Cardiac fibroblast (primary cell): ENCODE results near the gene ANO8.

ENCODE experiments used
- DNase-seq, 2 donors: peaks; one replicate each; pipeline versions ENCODE4 v3.0.0 to v3.0.0-alpha.2; 2010; ENCODE audit warnings: low read depth in 2 of 2
- H3K4me3 ChIP-seq, 2 donors: replicated peaks in 1 of 2; 1 replicate in 1 of 2; 2 replicates in 1 of 2; pipeline ENCODE4 v1.5.1; 2011; ENCODE audit warnings: low read depth in 2 of 2, low read length in 2 of 2, mild to moderate bottlenecking in 2 of 2, moderate library complexity in 1 of 2
- CTCF ChIP-seq: IDR thresholded peaks from one replicate; pipeline ENCODE4 v1.5.1; 2011; ENCODE audit warnings: low read depth, mild to moderate bottlenecking, low read length, inconsistent platforms

Gene ANO8

GRCh38 chr19:17286752-17287151, 47.9 kb downstream of the ANO8 start:
- DNase-seq: no peak
- no peak for TF ChIP-seq CTCF
- no peak overlapping the region for H3K4me3 ChIP-seq

GRCh38 chr19:17286263-17286662, 48.4 kb downstream of the ANO8 start:
- no peak overlapping the region for H3K4me3 ChIP-seq
- DNase-seq: no peak
- no peak for TF ChIP-seq CTCF

GRCh38 chr19:17285415-17286135, 49.1 kb downstream of the ANO8 start:
- DNase-seq: no peak
- TF ChIP-seq CTCF: no peak
- no peak overlapping the region for H3K4me3 ChIP-seq

- no peak for DNase-seq
- H3K4me3 ChIP-seq: no peak overlapping the region
- no peak for TF ChIP-seq CTCF
Observed at GRCh38 chr19:17283504-17283996, 51.1 kb downstream of the ANO8 start.

GRCh38 chr19:17282488-17283125, 52.0 kb downstream of the ANO8 start:
- peak; percentile 78 to 80 for DNase-seq
- peak overlapping the region; percentile 21 to 33 for H3K4me3 ChIP-seq
- peak; percentile 91 for TF ChIP-seq CTCF

GRCh38 chr19:17281391-17282304, 53.0 kb downstream of the ANO8 start, which contains the start of gene ANKLE1:
Gene ANKLE1, plus strand, starts transcription at chr19:17281901. Its CDS starts 20 bp downstream, at chr19:17281921.
- TF ChIP-seq CTCF: no peak
- peak within 1 kb of the TSS; percentile 27 to 33 for H3K4me3 ChIP-seq
- no peak for DNase-seq
